HG02763 (cell line): Measurements from ENCODE around the gene OCIAD2.
"Not testable (repeated sequence)": the region's sequence is repeated elsewhere in the genome, so short reads cannot be mapped to it uniquely, and the experiment has no call there.

Experiments
- ATAC-seq: cut with Tn5 transposase; IDR thresholded peaks from one replicate; pipeline ENCODE4 v1.9.1; 2021; ENCODE audit warnings: mild to moderate bottlenecking, moderate library complexity; ENCODE audit not compliant: unreplicated experiment

Gene OCIAD2

GRCh38 chr4:48906206-48907173, at the start of gene OCIAD2:
TSS of gene OCIAD2 (minus strand) at chr4:48906774. CDS start at chr4:48904549, 2,225 bp downstream.
- ATAC-seq = peak; percentile 98

- ATAC-seq = no peak
Observed at GRCh38 chr4:48954314-48954713, 47.7 kb upstream of the OCIAD2 start.

GRCh38 chr4:48949518-48950219, 43.1 kb upstream of the OCIAD2 start:
- ATAC-seq = no peak

GRCh38 chr4:48949086-48949485, 42.5 kb upstream of the OCIAD2 start:
- no peak for ATAC-seq

GRCh38 chr4:48947731-48948130, 41.2 kb upstream of the OCIAD2 start:
- ATAC-seq = no peak

- ATAC-seq = no peak
Observed at GRCh38 chr4:48945981-48946380, 39.4 kb upstream of the OCIAD2 start.

- no peak for ATAC-seq
Observed at GRCh38 chr4:48944756-48945241, 38.2 kb upstream of the OCIAD2 start.

GRCh38 chr4:48944252-48944651, 37.7 kb upstream of the OCIAD2 start:
- ATAC-seq = no peak

- no peak for ATAC-seq
Observed at GRCh38 chr4:48943387-48943786, 36.8 kb upstream of the OCIAD2 start.

GRCh38 chr4:48939785-48940184, 33.2 kb upstream of the OCIAD2 start:
- ATAC-seq = no peak

- no peak for ATAC-seq
Observed at GRCh38 chr4:48938831-48939230, 32.3 kb upstream of the OCIAD2 start.

GRCh38 chr4:48937033-48937432, 30.5 kb upstream of the OCIAD2 start:
- no peak for ATAC-seq

- ATAC-seq = no peak
Observed at GRCh38 chr4:48931459-48931858, 24.9 kb upstream of the OCIAD2 start.

GRCh38 chr4:48930654-48931053, 24.1 kb upstream of the OCIAD2 start:
- ATAC-seq = no peak

- ATAC-seq = no peak
Observed at GRCh38 chr4:48924416-48924815, 17.8 kb upstream of the OCIAD2 start.

- not testable (repeated sequence) for ATAC-seq
Observed at GRCh38 chr4:48923065-48923464, 16.5 kb upstream of the OCIAD2 start.

- ATAC-seq = no peak
Observed at GRCh38 chr4:48914311-48914710, 7.7 kb upstream of the OCIAD2 start.

- no peak for ATAC-seq
Observed at GRCh38 chr4:48913346-48913745, 6.8 kb upstream of the OCIAD2 start.

- ATAC-seq = no peak
Observed at GRCh38 chr4:48912349-48912748, 5.8 kb upstream of the OCIAD2 start.

GRCh38 chr4:48910511-48910910, 3.9 kb upstream of the OCIAD2 start:
- ATAC-seq = no peak

GRCh38 chr4:48909697-48910096, 3.1 kb upstream of the OCIAD2 start:
- ATAC-seq = no peak

GRCh38 chr4:48908687-48909086, 2.1 kb upstream of the OCIAD2 start:
- ATAC-seq = no peak
